CD4-positive, alpha-beta T cell treated with Interleukin-15 for 4 hours (primary cell): ENCODE data around the gene NPIPA8.
"Not testable (repeated sequence)": the region's sequence is repeated elsewhere in the genome, so short reads cannot be mapped to it uniquely, and the experiment has no call there.

ENCODE experiments used
- DNase-seq: peaks from one replicate; pipeline ENCODE4 v3.0.0-alpha.2; 2020; ENCODE audit warnings: low spot score

The NPIPA8 gene

DNA sequence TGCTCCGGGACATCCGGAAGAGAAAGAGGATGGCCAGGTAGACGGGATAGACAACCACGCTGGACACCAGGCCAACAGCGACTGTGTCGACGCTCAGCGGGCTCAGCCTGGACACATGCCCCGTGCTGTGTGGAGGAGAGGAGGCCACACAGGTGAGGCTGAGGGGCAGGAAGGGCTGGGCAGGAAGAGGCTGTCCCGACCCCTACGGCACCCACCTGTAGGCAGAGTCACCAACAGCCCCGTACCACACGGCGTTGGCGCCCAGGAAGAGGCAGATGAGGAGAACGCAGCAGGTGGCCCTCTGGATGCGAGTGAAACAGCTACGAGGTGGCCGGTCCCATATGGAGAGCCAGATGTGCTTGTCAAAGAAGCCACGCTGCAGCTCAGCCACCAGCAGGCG is at the start of gene NPIPA8:
NPIPA8 (minus strand) TSS at position 101 of the 400 bp plus-strand sequence. CDS start 4,074 bp downstream, outside the sequence.
- DNase-seq = not testable (repeated sequence)

DNA sequence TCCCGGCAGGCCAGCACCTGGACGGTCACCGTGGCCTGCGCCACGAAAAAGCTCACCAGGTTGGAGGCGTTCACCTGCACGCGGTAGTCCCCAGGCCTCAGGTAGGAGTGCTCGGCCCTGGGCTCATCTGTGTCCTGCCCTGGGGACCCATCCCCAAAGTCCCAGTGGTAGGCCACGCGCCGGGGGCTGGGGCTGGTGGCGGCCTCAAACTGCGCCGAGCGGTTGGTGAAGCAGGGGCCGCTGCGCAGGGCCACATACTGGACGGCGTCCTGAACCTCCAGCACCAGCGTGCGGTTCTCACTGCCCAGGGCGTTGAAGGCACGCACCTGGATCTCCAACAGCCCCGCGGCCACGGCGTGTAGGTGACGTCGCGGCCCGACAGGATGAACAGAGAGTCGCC is 48.7 kb upstream of the NPIPA8 start:
- not testable (repeated sequence) for DNase-seq

DNA sequence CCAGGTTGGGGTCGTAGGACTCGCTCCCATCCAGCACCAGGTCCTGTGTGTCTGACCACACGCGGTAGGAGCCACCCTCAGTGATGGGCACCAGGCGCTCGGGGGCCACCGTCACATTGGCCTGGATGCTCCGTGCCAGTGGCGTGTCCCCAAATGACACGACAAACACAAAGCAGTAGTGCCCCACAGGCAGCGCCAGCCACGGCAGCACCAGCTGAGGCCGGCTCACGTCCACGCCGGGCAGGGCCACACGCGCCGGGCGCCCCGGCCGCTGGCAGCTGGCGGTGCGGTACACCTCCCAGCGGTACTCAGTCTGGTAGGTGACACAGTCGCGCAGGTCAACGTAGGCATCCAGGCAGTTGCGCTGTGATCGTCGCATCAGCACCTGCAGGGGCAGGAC is 48.3 kb upstream of the NPIPA8 start:
- not testable (repeated sequence) for DNase-seq

DNA sequence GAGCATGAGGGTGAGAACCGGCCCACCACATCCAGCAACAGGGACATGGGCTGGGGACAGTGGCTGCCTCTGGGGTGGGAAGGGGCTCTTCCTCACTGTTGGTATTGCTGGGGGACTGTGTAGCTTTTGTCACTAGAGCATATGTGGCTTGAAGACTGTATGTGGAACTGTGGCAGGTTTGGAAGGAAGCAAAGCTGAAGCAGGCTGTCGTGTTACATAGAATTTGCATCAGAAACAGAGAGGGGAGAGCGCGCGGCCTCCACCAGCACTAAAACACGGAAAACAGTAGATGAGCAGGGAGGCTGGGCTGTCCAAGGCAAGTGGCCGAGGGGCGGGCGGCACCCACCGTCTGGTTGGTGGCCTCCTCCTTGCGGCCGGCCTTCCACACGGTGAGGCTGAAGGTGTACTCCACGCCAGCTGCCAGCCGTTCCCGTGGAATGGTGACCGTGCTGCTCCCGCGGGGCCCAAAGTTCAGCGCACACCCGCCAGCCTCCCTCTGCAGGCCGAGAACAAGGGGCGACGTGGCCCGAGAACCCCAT is 47.6 kb upstream of the NPIPA8 start:
- DNase-seq = not testable (repeated sequence)

DNA sequence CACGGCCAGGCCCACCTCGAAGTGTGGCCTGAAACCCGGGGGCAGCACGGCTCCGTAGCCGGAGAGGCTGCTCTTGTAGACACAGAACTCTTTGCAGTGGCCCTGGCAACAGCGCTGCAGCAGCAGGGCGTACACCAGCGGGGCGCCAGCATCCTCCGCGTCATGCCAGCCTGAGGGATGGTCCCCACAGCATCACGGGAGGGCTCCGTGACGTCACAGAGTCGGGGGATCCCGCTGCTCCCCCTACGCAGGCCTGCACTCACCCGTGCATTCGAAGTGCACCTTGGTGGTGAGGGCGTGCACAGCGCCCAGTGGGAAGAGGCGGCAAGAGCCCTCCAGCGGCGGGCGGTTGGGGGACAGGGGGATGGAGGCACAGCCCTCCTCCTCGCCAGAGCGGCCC is 46.2 kb upstream of the NPIPA8 start:
- DNase-seq = not testable (repeated sequence)

DNA sequence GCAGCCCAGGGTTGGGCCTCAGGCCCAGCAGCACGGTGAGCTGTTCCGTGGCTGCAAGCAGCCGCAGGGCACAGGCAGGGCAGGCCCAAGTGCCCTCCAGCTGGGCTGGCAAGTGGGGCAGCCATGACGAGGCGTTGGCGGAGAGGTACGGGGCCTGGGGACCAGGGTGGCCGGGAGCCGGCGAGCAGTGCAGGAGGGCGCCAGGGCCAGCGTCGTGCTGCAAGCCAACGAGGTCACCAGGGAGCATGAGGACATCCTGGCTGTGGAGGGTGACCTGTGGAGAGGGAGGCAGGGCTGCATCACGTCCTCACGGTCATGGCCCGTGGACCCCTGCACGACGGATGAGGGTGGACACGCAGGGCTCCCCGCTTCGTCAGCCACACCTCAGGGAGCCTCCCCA is 11.2 kb upstream of the NPIPA8 start:
- DNase-seq = not testable (repeated sequence)

DNA sequence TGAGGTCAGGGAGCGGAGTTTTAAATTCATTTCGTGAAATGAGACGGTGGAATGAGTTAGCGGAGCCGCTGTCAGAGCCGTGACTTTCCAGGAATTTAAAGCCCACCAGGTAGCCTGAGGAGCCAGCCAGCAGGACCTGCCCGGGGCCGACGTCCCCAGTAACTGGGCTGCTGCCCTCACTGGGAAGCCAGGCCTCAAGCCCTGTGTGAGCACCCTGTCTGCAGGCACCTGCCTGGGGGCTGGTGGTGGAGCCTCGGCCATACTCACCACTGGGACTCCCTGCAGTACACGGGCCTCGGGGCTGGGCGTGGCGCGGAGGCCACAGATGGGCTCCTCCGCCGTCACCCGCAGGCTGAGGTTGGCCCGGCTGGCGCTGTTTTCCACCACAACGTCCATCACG is 10.5 kb upstream of the NPIPA8 start:
- not testable (repeated sequence) for DNase-seq

DNA sequence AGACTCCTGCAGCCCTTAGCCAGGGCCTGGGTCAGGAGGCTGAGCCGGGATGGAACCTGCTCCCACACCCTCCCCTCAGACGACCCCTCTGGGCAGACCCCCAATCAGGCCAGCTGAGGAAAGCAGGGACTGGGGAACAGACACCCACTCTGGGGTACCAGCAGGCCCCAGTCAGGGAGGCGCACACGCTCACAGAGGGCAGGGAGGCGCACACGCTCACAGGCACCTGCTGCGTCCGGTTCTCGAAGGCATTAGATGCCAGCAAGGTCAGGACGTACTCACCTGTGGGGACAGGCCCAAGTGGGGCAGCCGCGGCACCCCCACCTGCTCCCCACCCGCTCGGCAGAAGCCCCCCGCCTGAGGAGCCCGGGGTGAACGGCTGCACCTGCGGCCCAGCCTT is 8.1 kb upstream of the NPIPA8 start:
- DNase-seq = not testable (repeated sequence)

DNA sequence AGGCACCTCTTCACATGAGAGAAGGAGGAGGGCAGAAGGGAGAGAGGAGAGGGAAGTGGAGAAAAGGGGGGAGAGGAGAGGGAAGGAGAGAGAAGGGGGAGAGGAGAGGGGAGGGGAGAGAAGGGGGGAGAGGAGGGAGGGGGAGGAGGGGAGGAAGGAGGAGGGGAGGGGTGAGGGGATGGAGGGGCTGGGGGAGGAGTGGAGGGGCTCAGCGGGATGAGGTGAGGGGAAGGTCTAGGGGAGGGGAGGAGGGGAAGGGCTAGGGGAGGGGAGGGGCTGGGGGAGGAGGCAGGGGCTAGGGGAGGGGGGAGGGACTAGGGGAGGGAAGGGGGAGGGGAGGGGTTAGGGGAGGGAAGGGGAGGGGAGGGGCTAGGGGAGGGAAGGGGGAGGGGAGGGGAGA is 5.5 kb upstream of the NPIPA8 start:
- DNase-seq = not testable (repeated sequence)

DNA sequence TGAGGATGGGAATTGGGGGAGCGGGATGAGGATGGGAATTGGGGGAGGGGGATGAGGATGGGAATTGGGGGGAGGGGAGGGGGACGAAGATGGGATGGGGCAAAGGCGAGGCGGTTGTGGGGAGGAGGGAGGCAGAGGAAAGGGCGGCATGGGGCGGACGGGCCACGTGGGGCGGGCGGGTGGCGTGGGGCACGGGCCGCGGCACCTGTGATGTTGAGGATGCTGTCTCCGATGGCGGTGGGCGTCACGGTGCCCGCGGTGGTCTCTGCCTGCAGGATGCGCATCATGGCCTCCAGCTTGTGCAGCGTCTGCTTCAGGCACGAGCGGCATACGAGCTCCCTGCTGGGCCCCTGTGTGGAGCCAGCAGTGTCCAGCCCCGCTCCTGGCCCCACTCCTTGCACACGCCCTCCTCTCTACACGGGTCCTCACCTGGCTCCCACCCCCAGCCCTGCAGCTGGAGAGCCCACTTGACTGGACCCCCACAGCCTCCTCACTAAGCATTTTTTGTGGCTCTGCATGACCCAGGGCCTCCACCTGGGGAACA is 5.0 kb upstream of the NPIPA8 start:
- DNase-seq = not testable (repeated sequence)

DNA sequence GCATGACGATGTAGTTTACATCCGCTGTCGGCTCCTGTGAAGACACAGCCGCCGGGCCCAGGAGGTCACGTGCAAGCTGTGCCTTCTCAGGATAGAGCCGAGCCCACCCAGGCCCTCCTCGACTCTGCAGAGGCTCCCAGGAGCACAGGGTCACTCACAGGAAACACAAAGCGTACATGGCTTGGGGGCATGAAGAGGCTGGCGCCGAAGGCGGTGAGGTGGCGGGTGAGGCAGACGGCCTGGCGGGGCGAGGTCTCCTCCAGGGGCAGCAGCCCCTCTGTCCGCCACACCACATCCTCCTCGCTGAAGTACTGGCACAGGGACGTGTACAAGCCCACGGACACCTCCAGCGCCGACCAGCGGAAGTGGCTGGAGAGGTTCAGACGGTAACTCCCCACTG is 2.7 kb upstream of the NPIPA8 start:
- not testable (repeated sequence) for DNase-seq

DNA sequence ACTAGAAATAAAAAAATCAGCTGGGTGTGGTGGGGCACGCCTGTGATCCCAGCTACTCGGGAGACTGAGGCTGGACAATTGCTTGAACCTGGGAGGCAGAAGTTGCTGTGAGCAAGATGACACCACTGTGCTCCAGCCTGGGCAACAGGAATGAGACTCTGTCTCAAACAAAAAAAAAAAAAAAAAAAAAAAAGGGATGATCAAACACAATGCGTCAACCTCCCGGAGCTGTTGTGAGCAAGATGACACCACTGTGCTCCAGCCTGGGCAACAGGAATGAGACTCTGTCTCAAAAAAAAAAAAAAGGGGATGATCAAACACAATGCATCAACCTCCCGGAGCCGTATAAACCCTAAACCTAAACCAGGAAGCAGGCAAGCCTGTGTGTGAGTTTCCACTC is 24.7 kb downstream of the NPIPA8 start:
- not testable (repeated sequence) for DNase-seq

DNA sequence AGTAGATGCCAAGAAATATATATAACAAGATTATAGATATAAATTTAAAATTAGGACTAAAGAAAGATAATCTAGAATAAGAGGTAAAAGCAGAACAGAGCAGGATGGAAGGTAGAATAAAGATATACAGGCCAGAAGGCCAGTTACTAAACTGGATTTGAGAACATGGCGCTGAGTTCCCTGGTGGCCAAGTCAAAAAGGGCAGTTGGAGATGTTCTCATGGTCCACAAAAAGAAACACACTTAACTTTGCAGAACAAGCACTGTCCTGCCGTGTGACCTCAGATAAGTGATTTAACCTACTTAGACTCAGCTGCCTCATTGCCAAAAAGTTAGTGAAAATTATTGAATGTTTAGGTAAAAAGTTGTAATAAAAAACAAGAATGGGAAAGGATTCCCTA is 27.4 kb downstream of the NPIPA8 start:
- DNase-seq = not testable (repeated sequence)

DNA sequence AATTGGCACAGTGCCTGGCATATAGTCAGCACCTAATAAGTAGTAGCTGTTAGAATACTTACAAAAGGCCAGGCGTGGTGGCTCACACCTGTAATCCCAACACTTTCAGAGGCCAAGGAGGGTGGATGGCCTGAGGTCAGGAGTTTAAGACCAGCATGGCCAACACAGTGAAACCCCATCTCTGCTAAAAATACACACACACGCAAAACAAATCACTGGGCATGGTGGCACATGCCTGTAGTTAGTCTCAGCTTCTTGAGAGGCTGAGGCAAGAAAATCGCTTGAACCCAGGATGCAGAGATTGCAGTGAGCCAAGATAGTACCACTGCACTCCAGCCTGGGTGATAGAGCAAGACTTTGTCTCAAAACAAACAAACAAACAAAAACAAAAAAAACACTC is 29.3 kb downstream of the NPIPA8 start:
- not testable (repeated sequence) for DNase-seq

DNA sequence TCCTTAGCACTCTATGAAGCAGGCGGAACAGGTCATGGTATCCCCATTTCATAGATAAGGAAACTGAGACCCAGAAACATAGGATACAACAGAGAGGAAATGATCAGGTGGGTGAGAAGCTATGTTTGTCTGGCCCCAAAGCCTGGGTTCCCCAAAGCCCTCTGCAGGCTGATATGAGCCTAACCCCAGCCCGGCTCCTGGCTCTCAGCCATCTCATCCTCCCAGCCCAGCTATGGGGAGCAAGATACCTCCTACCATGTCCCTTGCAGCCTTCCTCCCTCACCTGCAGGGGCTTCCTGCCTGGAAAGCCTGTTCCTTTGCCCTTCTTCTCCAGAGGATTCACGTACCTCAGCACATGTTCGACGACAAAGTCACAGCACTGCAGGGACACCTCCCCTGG is 30.5 kb downstream of the NPIPA8 start:
- DNase-seq = not testable (repeated sequence)

DNA sequence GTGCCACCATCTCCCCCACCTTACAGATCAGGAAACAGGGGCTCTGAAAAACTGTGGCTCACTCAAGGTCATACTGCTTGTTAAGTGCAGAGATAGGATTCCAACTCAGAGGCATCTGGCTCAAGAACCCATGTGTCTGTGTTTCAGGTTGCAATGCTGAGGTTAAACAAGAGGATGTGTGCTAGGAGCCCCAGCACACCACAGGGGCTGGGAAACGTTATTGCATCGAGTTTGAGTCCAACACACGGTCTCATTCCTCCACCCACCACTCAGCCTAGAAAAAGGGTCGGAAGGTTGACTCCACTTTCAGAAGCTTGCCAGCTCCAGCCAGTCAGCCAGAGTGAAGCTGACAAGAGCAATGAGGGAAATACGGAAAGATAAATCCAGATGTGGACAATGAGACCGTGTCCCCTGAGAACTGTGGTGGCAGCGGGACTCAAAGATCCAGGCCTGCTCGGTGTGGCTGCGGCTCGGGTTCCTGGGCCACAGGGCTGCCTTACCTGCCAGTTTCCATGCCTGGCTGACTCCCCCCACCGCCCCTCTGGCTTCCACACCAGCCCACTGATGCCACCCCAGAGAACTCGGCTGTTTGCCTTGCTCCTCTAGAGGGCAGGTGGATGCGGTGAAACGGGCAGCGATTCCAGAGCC is 33.4 kb downstream of the NPIPA8 start:
- DNase-seq = not testable (repeated sequence)

DNA sequence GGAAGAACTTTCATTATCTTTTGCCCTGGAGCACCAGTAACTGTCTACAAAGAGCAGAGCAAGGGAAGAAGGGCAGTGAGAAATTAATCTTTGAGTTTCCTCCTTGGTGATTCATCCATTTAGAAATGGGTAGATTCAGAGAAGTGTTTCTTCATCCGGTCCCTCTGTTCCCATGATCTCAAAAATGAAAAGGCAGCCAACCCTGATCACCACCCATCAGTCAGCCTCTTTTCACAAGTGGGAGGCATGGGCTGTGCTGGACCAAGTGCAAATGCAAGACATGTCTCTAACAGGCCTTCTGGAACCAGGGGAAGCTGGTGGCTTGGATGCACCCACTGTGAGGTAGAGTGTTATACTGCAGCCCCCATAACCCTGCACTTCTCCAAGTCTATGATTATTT is 38.8 kb downstream of the NPIPA8 start:
- DNase-seq = not testable (repeated sequence)

DNA sequence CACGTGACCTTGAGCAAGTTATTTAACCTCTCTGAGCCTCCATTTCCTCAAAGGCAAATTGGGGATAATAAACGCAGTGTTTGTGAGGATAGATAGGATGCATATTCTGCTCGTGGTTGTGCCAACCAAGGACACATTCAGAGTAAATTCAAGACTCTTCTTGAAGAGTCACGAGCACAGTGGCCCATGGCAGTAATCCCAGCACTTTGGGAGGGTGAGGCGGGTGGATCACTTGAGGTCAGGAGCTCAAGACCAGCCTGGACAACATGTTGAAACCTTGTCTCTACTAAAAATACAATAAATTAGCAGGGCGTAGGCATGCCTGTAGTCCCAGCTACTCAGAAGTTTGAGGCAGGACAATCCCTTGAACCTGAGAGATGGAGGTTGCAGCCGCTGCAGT is 39.6 kb downstream of the NPIPA8 start:
- not testable (repeated sequence) for DNase-seq

DNA sequence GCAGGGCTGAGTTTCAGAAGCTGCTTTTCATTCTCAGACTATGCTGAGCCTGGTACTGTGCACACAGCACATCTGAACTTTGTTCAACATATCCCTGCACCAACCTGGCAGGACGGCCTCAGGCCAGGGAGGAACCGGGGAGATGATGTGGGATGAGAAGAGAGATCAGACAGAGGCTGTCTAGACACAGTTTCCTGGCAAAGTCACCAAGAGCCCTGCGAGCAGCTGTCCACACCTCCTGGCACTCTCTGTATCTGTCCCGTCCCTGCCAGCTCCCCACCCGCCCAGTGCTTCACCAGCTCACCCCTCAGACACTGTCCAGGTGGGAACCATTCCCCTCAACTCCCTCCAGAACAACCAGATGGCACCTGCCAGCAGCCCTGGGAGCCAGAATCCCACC is 42.2 kb downstream of the NPIPA8 start:
- not testable (repeated sequence) for DNase-seq

DNA sequence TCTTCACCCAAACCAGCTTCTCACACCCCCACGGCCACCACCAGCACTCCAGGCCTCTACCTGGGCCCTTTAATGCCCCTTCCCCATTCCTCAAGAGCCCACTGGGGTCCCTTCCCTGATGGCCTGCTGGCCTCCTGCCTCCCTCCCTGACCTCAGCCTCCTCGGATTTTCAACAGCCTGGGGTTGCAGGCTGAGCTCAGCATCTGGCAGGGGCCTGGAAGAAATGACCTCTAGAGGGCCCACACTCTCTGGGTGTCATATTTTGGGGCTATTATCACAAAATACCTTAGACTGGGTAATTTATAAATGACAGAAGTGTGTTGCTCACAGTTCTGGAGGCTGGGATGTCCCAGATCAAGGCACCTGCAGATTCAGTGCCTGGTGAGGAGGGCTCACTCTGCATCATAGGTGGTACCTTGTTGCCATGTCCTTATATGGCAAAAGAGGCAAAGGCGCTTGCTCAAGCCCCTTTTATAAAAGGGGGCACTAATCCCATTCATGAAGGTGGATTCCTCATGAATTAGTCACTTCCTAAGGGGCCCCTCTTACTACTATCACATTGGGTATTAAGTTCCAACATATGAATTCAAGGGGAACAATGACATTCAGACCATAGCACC is 43.1 kb downstream of the NPIPA8 start:
- not testable (repeated sequence) for DNase-seq

DNA sequence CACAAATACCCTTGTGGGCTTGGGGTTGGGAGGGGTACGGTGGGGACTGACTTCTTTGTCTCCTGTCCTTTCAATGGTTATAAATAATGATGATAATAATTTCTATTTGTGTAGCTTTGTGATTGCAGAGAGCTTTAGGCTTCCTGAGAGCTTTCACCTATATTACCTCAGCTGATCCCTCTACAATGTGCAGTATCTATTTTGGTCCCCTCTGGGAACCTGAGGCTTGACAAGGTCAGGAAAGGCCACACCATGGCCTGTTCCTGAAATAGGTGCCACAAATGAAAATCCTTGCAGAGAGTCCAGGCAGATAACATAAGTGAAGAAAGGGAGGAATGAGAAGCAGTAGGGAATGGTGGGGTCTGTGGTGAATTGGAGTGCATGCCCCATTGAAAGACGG is 45.6 kb downstream of the NPIPA8 start:
- not testable (repeated sequence) for DNase-seq

DNA sequence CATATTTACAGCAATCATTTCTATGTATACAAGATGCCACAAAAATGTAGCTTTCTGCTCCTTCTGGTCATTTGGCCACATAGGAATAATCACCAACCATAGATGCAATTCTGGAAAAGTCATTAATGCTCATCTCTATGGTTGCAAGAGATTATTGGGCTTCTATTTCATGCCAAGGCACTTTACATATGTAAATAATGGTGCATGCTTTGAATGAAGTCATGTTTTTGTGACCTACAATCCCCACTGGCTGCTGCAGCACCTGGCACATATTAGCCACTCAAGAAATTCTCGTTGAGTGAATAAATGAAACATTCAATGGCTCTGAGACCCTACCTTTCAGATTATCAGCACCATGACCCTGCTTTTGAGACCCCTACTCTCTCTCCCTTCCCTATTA is 50.2 kb downstream of the NPIPA8 start:
- not testable (repeated sequence) for DNase-seq

DNA sequence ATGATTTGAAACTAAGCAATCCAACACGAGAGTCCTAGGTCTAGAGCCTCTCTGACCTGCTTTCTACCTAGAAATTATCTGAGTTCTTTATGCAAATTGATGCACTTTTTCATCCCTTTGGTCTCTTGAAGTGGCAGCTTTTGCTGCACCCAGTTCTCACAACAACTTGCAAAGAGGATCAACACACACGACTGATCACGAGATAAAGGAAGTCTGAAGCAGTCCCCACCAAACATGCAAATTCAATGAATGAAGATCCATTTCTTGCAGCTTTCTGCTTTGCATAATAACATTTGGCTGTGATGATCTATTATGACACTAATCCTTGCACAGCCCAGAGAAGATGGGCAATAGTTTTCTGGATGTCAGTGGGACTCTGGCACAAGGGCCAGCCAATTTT is 56.2 kb downstream of the NPIPA8 start:
- DNase-seq = not testable (repeated sequence)
